Measurements from ENCODE around the gene SEM1.
"Not testable (repeated sequence)": the region's sequence is repeated elsewhere in the genome, so short reads cannot be mapped to it uniquely, and the experiment has no call there.

The SEM1 gene

DNA sequence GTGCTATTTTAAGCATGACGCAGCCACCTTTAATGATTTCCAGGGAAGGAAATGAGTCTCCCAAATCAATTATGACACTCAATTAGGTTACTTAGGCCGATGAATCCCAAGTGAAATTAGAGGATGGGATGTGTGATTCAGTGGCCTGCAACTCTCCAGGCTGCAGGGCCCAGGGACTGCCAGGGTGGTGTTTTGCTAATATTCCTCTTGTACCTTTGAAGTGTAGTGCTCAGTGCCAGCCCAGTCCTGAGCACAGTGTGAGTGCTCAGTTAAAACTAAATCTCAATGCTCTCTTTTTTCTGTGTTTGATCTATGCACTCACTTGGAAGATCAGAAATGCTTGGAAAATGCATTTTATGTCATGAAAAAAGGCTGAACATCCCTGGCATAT is 51.6 kb downstream of the SEM1 start:
- DNase-seq, result no peak

DNA sequence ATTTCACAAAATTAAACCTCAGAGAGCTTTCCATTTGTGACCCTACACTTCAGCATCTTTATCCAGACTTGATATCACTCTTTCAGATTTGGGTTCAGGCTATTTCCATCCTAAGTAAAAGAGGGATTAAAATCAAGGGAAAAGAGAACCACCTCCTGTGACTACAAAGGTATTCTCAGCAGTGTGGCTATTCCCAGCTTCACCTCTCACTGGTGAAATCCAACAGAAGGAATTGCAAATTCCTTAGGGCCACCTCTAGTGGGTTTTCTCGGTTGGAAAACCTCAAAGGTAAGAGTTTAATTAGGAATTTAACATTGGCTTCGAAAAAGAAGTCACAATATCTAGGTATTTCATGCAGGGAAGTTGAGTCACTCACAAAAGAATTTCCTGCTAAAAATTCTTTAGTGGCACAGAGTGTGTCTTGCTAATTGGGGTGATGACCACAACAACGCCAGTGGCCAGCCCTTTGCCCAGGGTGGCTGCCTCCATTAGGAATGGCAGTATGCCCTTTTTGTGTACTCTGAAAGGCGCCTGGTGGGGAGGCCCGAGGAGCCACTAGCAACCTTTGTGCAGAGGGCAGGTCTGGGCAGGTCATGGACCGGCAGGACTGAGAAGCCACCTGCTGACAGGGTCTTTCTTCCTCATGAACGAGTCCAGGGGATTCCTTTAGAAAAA is 52.2 kb downstream of the SEM1 start:
- peak; percentile 4 to 9 for DNase-seq

DNA sequence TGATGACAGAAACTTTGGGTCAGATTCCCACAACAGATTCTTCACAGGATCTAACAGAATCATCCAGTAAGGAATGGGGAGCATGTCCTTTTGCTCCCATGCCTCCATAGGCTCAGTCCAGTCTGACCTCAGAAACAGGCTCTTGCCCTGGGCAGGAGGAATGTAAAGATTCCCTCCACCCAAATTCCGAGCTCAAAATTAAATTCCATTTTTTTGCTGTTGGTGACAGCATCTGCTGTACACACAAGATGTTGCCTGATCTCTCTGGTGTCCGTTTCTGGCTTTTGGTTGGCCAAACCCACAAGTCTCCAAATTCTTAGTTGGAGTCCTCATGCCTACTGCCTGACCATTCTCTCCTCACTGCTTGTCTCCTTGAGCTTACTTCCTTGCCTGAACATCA is 53.7 kb downstream of the SEM1 start:
- no peak for DNase-seq

DNA sequence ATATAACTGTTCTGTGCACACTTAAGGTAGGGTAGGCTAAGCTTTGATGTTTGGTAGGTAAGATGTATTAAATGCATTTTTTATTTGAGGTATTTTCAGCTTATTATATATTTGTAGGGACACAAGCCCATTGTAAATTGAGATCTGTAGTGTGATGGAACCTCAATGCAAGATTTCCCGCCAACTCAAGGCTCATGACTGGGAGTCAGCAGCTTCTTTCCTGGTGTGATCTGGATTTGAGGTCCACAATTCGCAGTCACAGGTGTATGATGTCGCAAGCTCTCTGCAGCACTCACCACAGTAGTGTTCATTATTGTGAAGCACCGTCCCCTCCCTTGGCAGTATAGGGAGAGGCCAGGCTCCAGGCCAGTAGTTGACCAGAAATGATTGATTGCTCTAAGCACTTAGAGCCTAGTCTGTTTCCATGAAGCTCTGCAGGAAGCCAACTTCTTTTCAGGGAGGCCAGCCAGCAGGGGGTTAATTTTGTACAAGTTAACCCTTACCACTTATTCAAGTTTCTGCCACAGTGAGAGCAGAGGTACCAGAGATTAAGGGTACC is 54.9 kb downstream of the SEM1 start:
- DNase-seq, result no peak

DNA sequence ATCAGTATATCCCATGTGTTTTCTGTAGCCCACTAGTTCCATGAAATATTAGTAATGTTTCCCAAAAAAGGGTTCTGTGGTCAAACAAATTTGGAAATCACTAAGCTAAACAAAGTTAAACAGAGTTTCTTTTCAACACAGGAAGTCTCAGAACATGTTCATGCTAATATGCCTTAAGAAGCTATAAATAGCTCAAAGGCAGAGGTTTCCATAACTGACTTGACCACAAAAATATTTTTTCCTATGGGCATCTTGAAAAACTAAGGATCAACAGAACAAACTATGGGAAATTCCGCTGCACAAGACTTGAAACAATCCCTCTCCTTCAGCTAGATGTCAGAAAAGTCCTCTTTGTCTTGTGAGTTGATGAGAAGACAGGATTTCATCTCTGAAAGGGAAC is 59.7 kb downstream of the SEM1 start:
- no peak for DNase-seq

DNA sequence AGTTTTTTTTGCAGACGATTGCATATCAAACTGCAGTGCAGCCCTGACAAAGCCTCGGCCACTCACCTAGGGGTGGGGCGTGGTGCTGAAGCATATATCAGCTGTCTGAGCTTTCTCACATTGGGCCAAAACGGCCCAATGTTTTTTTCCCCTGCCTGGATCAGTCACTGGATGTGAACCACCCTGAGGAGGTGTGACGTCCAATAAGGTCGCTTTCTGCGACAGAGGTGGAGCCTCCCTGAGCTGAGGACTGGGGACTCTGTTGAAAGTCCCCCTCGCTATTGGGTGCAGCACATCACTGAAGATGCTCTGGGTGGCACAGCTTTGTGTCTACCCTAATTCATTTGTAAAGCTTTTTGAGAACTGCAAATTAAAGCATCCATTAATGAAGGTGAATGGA is 60.9 kb downstream of the SEM1 start:
- DNase-seq, result no peak

DNA sequence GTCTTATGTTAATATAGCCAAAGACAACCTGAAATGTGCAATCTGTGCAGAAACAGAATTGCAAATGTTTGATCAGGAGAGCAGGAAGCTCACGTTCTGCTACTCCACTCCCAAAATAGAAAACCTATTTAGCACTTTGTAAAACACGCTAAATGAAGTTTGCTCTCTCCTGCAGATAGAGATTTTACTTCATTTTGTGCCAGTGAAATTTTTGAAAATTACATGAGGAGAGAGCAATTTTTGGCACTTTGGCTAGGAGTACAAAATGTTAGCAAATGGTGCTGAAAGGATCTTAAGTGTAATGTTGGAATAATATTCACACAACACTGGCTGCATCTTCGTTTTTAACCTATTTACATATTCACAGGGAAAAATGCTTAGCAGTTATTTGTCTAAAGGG is 61.9 kb downstream of the SEM1 start:
- no peak for DNase-seq

DNA sequence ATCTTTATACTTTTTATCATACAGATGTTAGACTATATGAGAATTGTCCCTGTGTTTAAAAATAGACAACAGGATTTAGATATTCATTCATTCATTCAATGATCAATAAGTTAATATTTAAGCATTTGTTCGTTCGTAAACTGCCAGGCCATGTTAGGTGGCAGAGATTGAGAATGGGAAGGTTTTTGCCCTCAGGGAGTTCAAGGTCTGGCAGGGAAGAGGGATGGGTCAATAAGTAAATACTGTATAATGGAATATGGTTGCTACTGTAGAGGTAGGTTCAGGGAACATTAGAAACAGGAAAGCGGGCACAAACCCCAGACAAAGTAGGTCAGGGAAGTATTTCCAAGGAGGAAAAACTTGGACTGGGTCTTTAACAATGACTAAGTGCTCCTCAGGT is 64.6 kb downstream of the SEM1 start:
- DNase-seq, result no peak

DNA sequence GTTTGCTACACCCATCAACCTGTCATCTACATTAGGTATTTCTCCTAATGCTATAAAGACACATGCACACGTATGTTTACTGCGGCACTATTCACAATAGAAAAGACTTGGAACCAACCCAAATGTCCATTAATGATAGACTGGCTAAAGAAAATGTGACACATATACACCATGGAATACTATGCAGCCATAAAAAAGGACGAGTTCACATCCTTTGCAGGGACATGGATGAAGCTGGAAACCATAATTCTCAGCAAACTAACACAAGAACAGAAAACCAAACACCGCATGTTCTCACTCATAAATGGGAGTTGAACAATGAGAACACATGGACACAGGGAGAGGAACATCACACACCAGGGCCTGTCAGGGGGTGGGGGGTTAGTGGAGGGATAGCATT is 66.2 kb downstream of the SEM1 start:
- DNase-seq, result not testable (repeated sequence)

DNA sequence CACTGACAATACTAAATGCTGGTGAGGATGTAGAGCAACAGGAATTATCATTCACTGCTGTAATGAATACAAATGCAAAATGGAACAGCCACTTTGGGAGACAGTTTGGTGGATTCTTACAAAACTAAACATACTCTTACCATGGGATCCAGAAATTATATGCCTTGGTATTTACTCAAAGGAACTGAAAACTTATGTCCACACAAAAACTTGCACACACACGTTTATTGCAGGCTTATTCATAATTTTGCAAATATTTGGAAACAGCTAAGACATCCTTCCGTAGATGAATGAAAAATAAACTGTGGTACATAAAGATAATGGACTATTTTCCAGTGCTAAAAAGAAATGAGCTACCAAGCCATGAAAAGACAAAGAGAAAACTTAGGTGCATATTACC is 69.6 kb downstream of the SEM1 start:
- no peak for DNase-seq

Data from NCI-H526 (cell line).